ENCODE data around the gene SYNPO2. TPM values are rescaled to one million over a fixed set of nuclear protein-coding genes. Genes with fewer than 3 reads are reported as not detected.
"Not testable (repeated sequence)": the region's sequence is repeated elsewhere in the genome, so short reads cannot be mapped to it uniquely, and the experiment has no call there.

Gene SYNPO2
- total RNA-seq, 1 donor from 2014 or later: 26.2 TPM

DNA sequence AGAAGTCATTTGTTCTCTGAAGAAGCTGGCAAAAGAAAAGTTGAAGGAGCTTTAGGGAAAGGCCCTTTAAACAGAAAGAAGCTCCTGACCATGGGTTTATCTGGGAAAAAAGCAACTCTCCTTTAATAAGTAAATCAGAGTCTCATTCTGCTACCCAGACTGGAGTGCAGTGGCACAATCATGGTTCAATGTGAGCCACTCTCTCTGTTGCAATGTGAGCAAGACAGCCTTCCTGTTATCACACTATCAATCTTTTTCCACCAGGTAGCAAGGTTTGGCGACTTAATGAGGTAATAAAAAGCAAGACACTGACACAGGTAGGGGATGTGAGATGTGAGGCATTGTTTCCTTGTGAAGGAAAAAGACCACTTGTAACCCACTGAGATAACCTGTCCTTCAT is 111.3 kb downstream of the SYNPO2 start:
- ATAC-seq: no peak
- H3K4me3 ChIP-seq: no peak overlapping the region
- DNase-seq: no peak
- H3K9me3 ChIP-seq: no peaks in the 10 kb centered on the region
- H3K4me1 ChIP-seq: no peaks in the 10 kb centered on the region
- intact Hi-C loops (cut with DNase I): no loop called here
- H3K27me3 ChIP-seq (ENCODE audit: low read depth): no peaks in the 10 kb centered on the region
- no peak for TF ChIP-seq CTCF (IDR thresholded peaks at IDR 0.05)
- no peak overlapping the region for H3K27ac ChIP-seq
- no peaks in the 10 kb centered on the region for H3K36me3 ChIP-seq

- Histone ChIP-seq H3K4me1 (no peaks in the 10 kb centered on the region), H3K9me3 (no peaks in the 10 kb centered on the region), H3K4me3 (no peak overlapping the region), H3K36me3 (no peaks in the 10 kb centered on the region), H3K27ac (no peak overlapping the region), H3K27me3 (ENCODE audit: low read depth) (no peaks in the 10 kb centered on the region)
- no peak for DNase-seq
- no peak for ATAC-seq
- no peak for TF ChIP-seq CTCF (IDR thresholded peaks at IDR 0.05)
- intact Hi-C loops (cut with DNase I): no loop called here
Measured at GRCh38 chr4:119000400-119000799, 111.7 kb downstream of the SYNPO2 start.

- no peak for TF ChIP-seq CTCF (IDR thresholded peaks at IDR 0.05)
Measured at GRCh38 chr4:119002476-119002875, 113.8 kb downstream of the SYNPO2 start.

DNA sequence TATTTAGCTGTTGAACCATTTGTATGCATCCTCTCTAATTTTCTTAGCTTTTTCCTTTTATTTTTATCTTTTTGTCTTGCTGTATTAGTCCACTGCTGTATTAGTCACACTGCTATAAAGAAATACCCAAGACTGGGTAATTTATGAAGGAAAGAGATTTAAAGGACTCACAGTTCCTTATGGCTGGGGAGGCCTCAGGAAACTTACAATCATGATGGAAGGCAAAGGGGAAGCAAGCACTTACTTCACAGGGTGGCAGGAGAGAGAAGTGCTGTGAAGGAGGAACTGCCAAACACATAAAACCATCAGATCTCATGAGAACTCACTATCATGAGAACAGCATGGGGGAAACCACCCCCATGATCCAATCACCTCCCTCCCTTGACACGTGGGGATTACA is 114.3 kb downstream of the SYNPO2 start:
- DNase-seq; H3K9me3 ChIP-seq; H3K27me3 ChIP-seq (ENCODE audit: low read depth); H3K27ac ChIP-seq; H3K4me3 ChIP-seq; H3K36me3 ChIP-seq; H3K4me1 ChIP-seq; intact Hi-C loops (cut with DNase I): not testable (repeated sequence)
- peak in 1 of 2 donors; percentile 33 for ATAC-seq

More at GRCh38 chr4:119002476-119002875, 113.8 kb downstream of the SYNPO2 start:
- H3K27ac ChIP-seq: no peak overlapping the region
- no peaks in the 10 kb centered on the region for H3K9me3 ChIP-seq
- no peaks in the 10 kb centered on the region for H3K36me3 ChIP-seq
- ATAC-seq (no peak), DNase-seq (no peak)
- H3K4me3 ChIP-seq: no peak overlapping the region
- intact Hi-C loops (cut with DNase I): no loop called here
- H3K27me3 ChIP-seq (ENCODE audit: low read depth): no peaks in the 10 kb centered on the region
- no peaks in the 10 kb centered on the region for H3K4me1 ChIP-seq

GRCh38 chr4:119005928-119006460 is 117.3 kb downstream of the SYNPO2 start:
- no peak overlapping the region for H3K4me3 ChIP-seq
- DNase-seq: no peak
- intact Hi-C loops (cut with DNase I): no loop called here
- no peak overlapping the region for H3K27ac ChIP-seq
- no peak for TF ChIP-seq CTCF (IDR thresholded peaks at IDR 0.05)
- peaks cover 2% of the 10 kb centered on the region for H3K4me1 ChIP-seq
- no peak for ATAC-seq
- H3K36me3 ChIP-seq: no peaks in the 10 kb centered on the region
- no peaks in the 10 kb centered on the region for H3K9me3 ChIP-seq
- H3K27me3 ChIP-seq (ENCODE audit: low read depth): no peaks in the 10 kb centered on the region

DNA sequence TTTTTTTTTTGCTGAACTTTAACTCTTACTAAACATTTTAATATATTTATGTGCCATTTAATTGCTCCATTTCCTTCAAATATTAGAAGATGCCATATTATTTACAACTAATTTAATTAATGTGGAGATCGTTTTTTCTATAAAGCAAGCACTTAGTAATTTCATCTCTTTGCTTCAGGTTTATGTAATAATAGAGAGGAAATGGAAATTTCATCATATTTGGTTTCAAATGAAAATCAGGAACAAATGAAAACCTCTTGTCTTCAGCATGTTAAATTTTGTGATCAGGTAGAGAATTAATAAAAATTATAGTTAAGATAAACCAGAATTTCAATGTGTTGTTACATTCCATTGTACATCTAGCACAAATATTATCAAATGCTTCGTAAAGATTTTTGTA is 120.1 kb downstream of the SYNPO2 start:
- H3K9me3 ChIP-seq: no peaks in the 10 kb centered on the region
- no peak for TF ChIP-seq CTCF (IDR thresholded peaks at IDR 0.05)
- intact Hi-C loops (cut with DNase I): no loop called here
- H3K4me3 ChIP-seq: no peak overlapping the region
- no peaks in the 10 kb centered on the region for H3K36me3 ChIP-seq
- no peaks in the 10 kb centered on the region for H3K27me3 ChIP-seq (ENCODE audit: low read depth)
- no peak overlapping the region for H3K27ac ChIP-seq
- H3K4me1 ChIP-seq: peaks cover 2% of the 10 kb centered on the region
- no peak for DNase-seq
- ATAC-seq: no peak

DNA sequence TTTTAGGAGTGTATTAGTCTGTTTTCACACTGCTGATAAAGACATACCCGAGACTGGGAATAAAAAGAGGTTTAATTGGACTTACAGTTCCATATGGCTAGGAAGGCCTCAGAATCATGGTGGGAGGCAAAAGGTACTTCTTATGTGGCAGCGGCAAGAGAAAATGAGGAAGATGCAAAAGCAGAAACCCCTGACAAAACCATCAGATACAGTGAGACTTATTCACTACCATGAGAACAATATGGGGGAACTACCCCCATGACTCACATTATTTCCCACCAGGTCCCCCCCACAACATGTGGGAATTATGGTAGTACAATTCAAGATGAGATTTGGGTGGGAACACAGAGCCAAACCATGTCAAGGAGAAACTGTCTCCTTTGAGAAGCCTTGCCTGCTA is 121.6 kb downstream of the SYNPO2 start:
- intact Hi-C loops (cut with DNase I); H3K36me3 ChIP-seq; H3K9me3 ChIP-seq; H3K4me1 ChIP-seq; H3K27ac ChIP-seq; H3K4me3 ChIP-seq; DNase-seq; H3K27me3 ChIP-seq (ENCODE audit: low read depth); ATAC-seq: not testable (repeated sequence)

All from lower lobe of right lung (tissue), 2 donors.